Spinal cord (tissue), 10 donors: ENCODE results near the gene MAGEB2. TPM values are rescaled to one million over a fixed set of nuclear protein-coding genes. Genes with fewer than 3 reads are reported as not detected.
A peak's percentile ranks its signal among the peaks of the same experiment; 100 is the strongest.
"Not testable (repeated sequence)": the region's sequence is repeated elsewhere in the genome, so short reads cannot be mapped to it uniquely, and the experiment has no call there.

Source experiments
- DNase-seq, 6 donors: peaks; one replicate each; pipeline versions ENCODE4 v3.0.0 to v3.0.0-alpha.2; 2013 to 2015; ENCODE audit warnings: low spot score in 6 of 6, low read depth in 4 of 6
- H3K27ac ChIP-seq: one replicate; pipeline ENCODE4 v1.5.1; 2013; ENCODE audit warnings: low read depth, low read length, control low read depth
- H3K27me3 ChIP-seq: one replicate; pipeline ENCODE4 v1.6.1; 2013; ENCODE audit warnings: low read length; ENCODE audit not compliant: control insufficient read depth, insufficient read depth
- H3K36me3 ChIP-seq: one replicate; pipeline ENCODE4 v1.6.1; 2013; ENCODE audit warnings: low read length; ENCODE audit not compliant: control insufficient read depth, insufficient read depth
- H3K4me1 ChIP-seq: one replicate; pipeline ENCODE4 v1.6.1; 2013; ENCODE audit warnings: low read length; ENCODE audit not compliant: control insufficient read depth, insufficient read depth
- H3K4me3 ChIP-seq: one replicate; pipeline ENCODE4 v1.5.1; 2013; ENCODE audit warnings: low read depth, low read length, control low read depth
- H3K9me3 ChIP-seq: one replicate; pipeline ENCODE4 v1.6.1; 2013; ENCODE audit warnings: low read length; ENCODE audit not compliant: control insufficient read depth, insufficient read depth
- WGBS: methylation state at CpG from one replicate; pipeline ENCODE4 v1.1.5; 2013; ENCODE audit warnings: missing lambda C conversion rate; ENCODE audit not compliant: insufficient coverage; 5-methylcytosine and 5-hydroxymethylcytosine counted together
- long read RNA-seq, 4 donors: transcript quantifications; one replicate each; lab custom pipeline, GENCODE V29; 2026
- polyA plus RNA-seq, 2 donors: library from polyadenylated mRNA; unstranded; fragments of 120-200 nt; gene quantifications; one replicate each; pipeline ENCODE4 v1.2.1, GENCODE V29; 2013; ENCODE audit not compliant: insufficient read length in 2 of 2
- total RNA-seq, 2 donors: library from RNA; depleted of rRNA in 1 of 2; stranded (reverse); fragments of 120-200 nt in 1 of 2; fragments of >200 nt in 1 of 2; gene quantifications; one replicate each; pipeline versions ENCODE4 v1.2.3 to v1.2.4, GENCODE V29; 2013 to 2014
- donor health status: healthy.

The MAGEB2 gene
- total RNA-seq, result not detected
- not detected for polyA plus RNA-seq
- long read RNA-seq, donor 1, result 0 reads
- long read RNA-seq, donor 2, result 0 reads
- long read RNA-seq, donor 3, result 0 reads
- long read RNA-seq, donor 4, result 0 reads

GRCh38 chrX:30215357-30215843 lies at the start of gene MAGEB2:
MAGEB2 (plus strand) TSS chrX:30215563; CDS start chrX:30218581, 3,018 bp downstream.
- DNase-seq, result no peak
- H3K27me3 ChIP-seq, result no peaks in the 10 kb centered on the region
- no peak within 1 kb of the TSS for H3K4me3 ChIP-seq
- no peaks in the 10 kb centered on the region for H3K9me3 ChIP-seq
- no peaks in the 10 kb centered on the region for H3K4me1 ChIP-seq
- H3K27ac ChIP-seq, result no peak within 1 kb of the TSS
- H3K36me3 ChIP-seq, result no peaks in the 10 kb centered on the region
- WGBS, result 83% methylated on average over 21 of the region's 29 CpGs

- Histone ChIP-seq H3K4me3 (no peak overlapping the region), H3K27ac (no peak overlapping the region), H3K4me1 (no peaks in the 10 kb centered on the region), H3K9me3 (no peaks in the 10 kb centered on the region), H3K36me3 (no peaks in the 10 kb centered on the region), H3K27me3 (no peaks in the 10 kb centered on the region)
- 33% methylated on average over 2 of the region's 2 CpGs for WGBS
- no peak for DNase-seq
Measured at GRCh38 chrX:30170900-30171299, 44.5 kb upstream of the MAGEB2 start.

GRCh38 chrX:30181353-30181752 lies 34.0 kb upstream of the MAGEB2 start:
- Histone ChIP-seq H3K4me1 (no peaks in the 10 kb centered on the region), H3K36me3 (no peaks in the 10 kb centered on the region), H3K27ac (no peak overlapping the region), H3K9me3 (peaks cover 2% of the 10 kb centered on the region), H3K4me3 (no peak overlapping the region), H3K27me3 (peaks cover 11% of the 10 kb centered on the region)
- no CpG with 5 or more reads among the region's 1 CpG for WGBS
- no peak for DNase-seq

GRCh38 chrX:30183554-30183953 lies 31.8 kb upstream of the MAGEB2 start:
- H3K36me3 ChIP-seq, result no peaks in the 10 kb centered on the region
- H3K27me3 ChIP-seq, result peaks cover 11% of the 10 kb centered on the region
- no peak overlapping the region for H3K4me3 ChIP-seq
- no peaks in the 10 kb centered on the region for H3K4me1 ChIP-seq
- peaks cover 2% of the 10 kb centered on the region for H3K9me3 ChIP-seq
- 68% methylated on average over 3 of the region's 3 CpGs for WGBS
- H3K27ac ChIP-seq, result no peak overlapping the region
- DNase-seq, result no peak

GRCh38 chrX:30190426-30190825 lies 24.9 kb upstream of the MAGEB2 start:
- H3K4me3 ChIP-seq, result no peak overlapping the region
- no peaks in the 10 kb centered on the region for H3K36me3 ChIP-seq
- H3K4me1 ChIP-seq, result no peaks in the 10 kb centered on the region
- no peak overlapping the region for H3K27ac ChIP-seq
- DNase-seq, result no peak
- no CpG with 5 or more reads among the region's 2 CpGs for WGBS
- H3K9me3 ChIP-seq, result no peaks in the 10 kb centered on the region
- H3K27me3 ChIP-seq, result peaks cover 8% of the 10 kb centered on the region

GRCh38 chrX:30193910-30194309 lies 21.5 kb upstream of the MAGEB2 start:
- not testable (repeated sequence) for H3K36me3 ChIP-seq, DNase-seq, H3K4me3 ChIP-seq, H3K27ac ChIP-seq, H3K27me3 ChIP-seq, H3K4me1 ChIP-seq, H3K9me3 ChIP-seq
- 36% methylated on average over 2 of the region's 6 CpGs for WGBS

GRCh38 chrX:30196322-30196721 lies 19.0 kb upstream of the MAGEB2 start:
- peak in 2 of 6 donors; percentile 1 to 74 for DNase-seq
- no peaks in the 10 kb centered on the region for H3K4me1 ChIP-seq
- no peaks in the 10 kb centered on the region for H3K9me3 ChIP-seq
- 33% methylated on average over 1 of the region's 1 CpG for WGBS
- no peak overlapping the region for H3K4me3 ChIP-seq
- H3K27ac ChIP-seq, result no peak overlapping the region
- H3K36me3 ChIP-seq, result no peaks in the 10 kb centered on the region
- H3K27me3 ChIP-seq, result peaks cover 2% of the 10 kb centered on the region

GRCh38 chrX:30212172-30212571 lies 3.2 kb upstream of the MAGEB2 start:
- no peaks in the 10 kb centered on the region for H3K4me1 ChIP-seq
- no peak for DNase-seq
- no peak overlapping the region for H3K4me3 ChIP-seq
- H3K9me3 ChIP-seq, result no peaks in the 10 kb centered on the region
- no peaks in the 10 kb centered on the region for H3K36me3 ChIP-seq
- WGBS, result 71% methylated on average over 1 of the region's 2 CpGs
- H3K27ac ChIP-seq, result no peak overlapping the region
- no peaks in the 10 kb centered on the region for H3K27me3 ChIP-seq

- no peaks in the 10 kb centered on the region for H3K36me3 ChIP-seq
Measured at GRCh38 chrX:30217465-30217864, 2.1 kb downstream of the MAGEB2 start.

GRCh38 chrX:30219372-30219771 lies 4.0 kb downstream of the MAGEB2 start:
- no peak overlapping the region for H3K4me3 ChIP-seq
- no peaks in the 10 kb centered on the region for H3K27me3 ChIP-seq
- no peaks in the 10 kb centered on the region for H3K9me3 ChIP-seq
- H3K27ac ChIP-seq, result no peak overlapping the region
- WGBS, result 55% methylated on average over 3 of the region's 4 CpGs
- H3K4me1 ChIP-seq, result no peaks in the 10 kb centered on the region
- DNase-seq, result no peak
- H3K36me3 ChIP-seq, result no peaks in the 10 kb centered on the region

More at GRCh38 chrX:30217465-30217864, 2.1 kb downstream of the MAGEB2 start:
- 43% methylated on average over 1 of the region's 1 CpG for WGBS
- no peak for DNase-seq
- Histone ChIP-seq H3K27ac (no peak overlapping the region), H3K4me1 (no peaks in the 10 kb centered on the region), H3K4me3 (no peak overlapping the region), H3K9me3 (no peaks in the 10 kb centered on the region), H3K27me3 (no peaks in the 10 kb centered on the region)
